HepG2 (cell line): Measurements from ENCODE around the gene RSAD1. TPM values are rescaled to one million over a fixed set of nuclear protein-coding genes. Genes with fewer than 3 reads are reported as not detected.

Experiments used
- HES4 ChIP-seq: sonication (generic); formaldehyde crosslinking; IDR thresholded peaks from 2 replicates; pipeline ENCODE4 v1.9.0; 2021; ENCODE audit warnings: mild to moderate bottlenecking, missing genetic modification reagents, borderline replicate concordance
- HNF4A ChIP-seq: sonication (generic); formaldehyde crosslinking; IDR thresholded peaks from 2 replicates; pipeline ENCODE4 v1.4.0; 2020; ENCODE audit warnings: missing genetic modification reagents
- HOXA9 ChIP-seq: sonication (generic); formaldehyde crosslinking; IDR thresholded peaks from 2 replicates; pipeline ENCODE4 v1.8.1; 2022; ENCODE audit warnings: missing genetic modification reagents, mild to moderate bottlenecking, moderate library complexity, borderline replicate concordance
- IRF2 ChIP-seq: IDR thresholded peaks from 2 replicates; pipeline ENCODE4 v1.6.1; 2018; ENCODE audit warnings: missing genetic modification reagents, missing compliant biosample characterization
- PAF1 ChIP-seq: IDR thresholded peaks from 2 replicates; pipeline ENCODE4 v1.6.1; 2016; ENCODE audit warnings: missing genetic modification reagents, missing compliant biosample characterization
- REL ChIP-seq: sonication (generic); formaldehyde crosslinking; conservative IDR thresholded peaks from 2 replicates; pipeline ENCODE4 v1.8.0; 2022; ENCODE audit warnings: mild to moderate bottlenecking, missing genetic modification reagents, moderate library complexity
- RXRA ChIP-seq: sonication (generic); formaldehyde crosslinking; IDR thresholded peaks from 2 replicates; pipeline ENCODE4 v1.5.1; 2020; ENCODE audit warnings: missing genetic modification reagents
- SRY ChIP-seq: sonication (generic); formaldehyde crosslinking; IDR thresholded peaks from 2 replicates; pipeline ENCODE4 v1.8.0; 2022; ENCODE audit warnings: mild to moderate bottlenecking, missing genetic modification reagents
- ZEB1 ChIP-seq: IDR thresholded peaks from 2 replicates; pipeline ENCODE4 v1.6.1; 2012; ENCODE audit warnings: mild to moderate bottlenecking, low read depth, inconsistent platforms; ENCODE audit not compliant: insufficient replicate concordance
- ZNF121 ChIP-seq: sonication (generic); formaldehyde crosslinking; IDR thresholded peaks from 2 replicates; pipeline ENCODE4 v1.5.0; 2020; ENCODE audit warnings: mild to moderate bottlenecking, missing genetic modification reagents
- ZNF205 ChIP-seq: IDR thresholded peaks from 2 replicates; pipeline ENCODE4 v1.6.1; 2018; ENCODE audit warnings: missing biosample characterization, missing genetic modification reagents
- ZNF225 ChIP-seq: sonication (generic); formaldehyde crosslinking; IDR thresholded peaks from 2 replicates; pipeline ENCODE4 v1.4.0; 2020; ENCODE audit warnings: mild to moderate bottlenecking, missing genetic modification reagents
- ZNF432 ChIP-seq: sonication (generic); formaldehyde crosslinking; IDR thresholded peaks from 2 replicates; pipeline ENCODE4 v1.5.0; 2020; ENCODE audit warnings: missing genetic modification reagents, mild to moderate bottlenecking, borderline replicate concordance
- ZNF451 ChIP-seq: sonication (generic); formaldehyde crosslinking; IDR thresholded peaks from 2 replicates; pipeline ENCODE4 v1.5.0; 2020; ENCODE audit warnings: mild to moderate bottlenecking, missing genetic modification reagents
- polyA plus RNA-seq, 8 experiments: library from polyadenylated mRNA; depleted of rRNA in 3 of 8; stranded (reverse) in 7 of 8; unstranded in 1 of 8; fragments of >200 nt; fragmentation: Illumina TruSeq in 4 of 8; extraction: Trizol in 4 of 8; gene quantifications; 2 replicates each; pipeline versions ENCODE4 v1.2.1 to v1.2.3, GENCODE V29; 2011 to 2016; ENCODE audit warnings: low read depth in 4 of 8, missing spikeins in 1 of 8, mixed read lengths in 1 of 8; ENCODE audit not compliant: insufficient read depth in 1 of 8
- total RNA-seq, 5 experiments: library from RNA; depleted of rRNA; stranded (reverse); fragments of >200 nt; fragmentation: Illumina TruSeq; extraction: Trizol; gene quantifications; 2 replicates each; pipeline ENCODE4 v1.2.3, GENCODE V29; 2016; ENCODE audit warnings: low read depth in 1 of 5
- TF ChIP-seq, protein P1 (sequence below), 2 experiments: fragments of 450-650 bp in 1 of 2; sonication (generic) in 1 of 2; formaldehyde crosslinking; IDR thresholded peaks; 2 replicates each; pipeline versions ENCODE4 v1.5.0 to v1.8.0; 2020 to 2022; ENCODE audit warnings: mild to moderate bottlenecking in 1 of 2, missing genetic modification reagents in 1 of 2
- TF ChIP-seq, protein P2 (sequence below): sonication (generic); formaldehyde crosslinking; conservative IDR thresholded peaks from 2 replicates; pipeline ENCODE4 v1.4.0; 2020; ENCODE audit warnings: mild to moderate bottlenecking, missing genetic modification reagents, moderate library complexity
- TF ChIP-seq, protein P3 (sequence below): sonication (generic); formaldehyde crosslinking; conservative IDR thresholded peaks from 2 replicates; pipeline ENCODE4 v1.4.0; 2020; ENCODE audit warnings: missing genetic modification reagents
- TF ChIP-seq, protein P4 (sequence below): sonication (generic); formaldehyde crosslinking; IDR thresholded peaks from 2 replicates; pipeline ENCODE4 v1.4.0; 2020; ENCODE audit warnings: mild to moderate bottlenecking, missing genetic modification reagents
- TF ChIP-seq, protein P5 (sequence below): IDR thresholded peaks from 2 replicates; pipeline ENCODE4 v1.6.1; 2016; ENCODE audit warnings: control low read depth

RSAD1 gene
- total and polyA plus RNA-seq, 2 of the 13 experiments (the other 11 are each of a cell fraction or from before 2014, with no cell fraction given) = 22.7 to 27.7 TPM

DNA sequence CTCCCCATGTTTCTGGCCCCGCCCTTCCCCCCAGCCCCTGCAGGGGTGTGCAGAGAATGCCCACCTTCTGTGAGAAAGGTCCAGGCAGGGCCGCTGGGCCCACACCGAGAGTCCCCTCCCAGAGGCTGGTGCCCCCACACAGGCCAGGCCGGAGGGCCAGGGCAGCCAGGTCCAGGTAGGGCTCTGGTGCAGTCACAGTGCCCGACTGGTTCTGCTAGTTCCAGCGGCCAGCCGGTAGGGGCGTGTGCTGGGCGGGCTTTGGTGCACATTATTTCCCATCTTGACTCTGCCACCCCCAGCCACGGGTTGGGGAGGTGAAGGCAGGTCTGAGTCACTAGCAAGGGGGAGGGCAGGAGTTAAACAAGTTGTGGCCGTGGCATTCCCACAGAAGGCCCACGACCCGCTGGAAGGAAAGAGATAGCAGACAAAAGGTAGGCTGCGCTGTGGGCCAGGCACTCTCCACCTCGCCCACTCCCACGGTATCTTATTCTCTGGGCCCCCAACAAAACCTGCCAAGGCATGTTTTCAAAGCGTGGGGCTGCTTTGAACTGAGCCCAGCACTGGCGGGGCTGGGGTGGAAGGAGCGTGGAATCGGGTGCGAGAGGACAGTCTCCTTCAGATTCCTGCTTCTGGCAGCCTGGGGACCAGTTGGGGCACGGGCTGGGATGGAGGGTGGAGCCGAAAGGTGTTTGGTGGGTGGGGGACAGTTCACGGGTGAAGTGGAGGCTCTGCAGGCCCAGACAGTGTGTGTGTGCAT, 55.7 kb downstream of the RSAD1 start (continued):
- TF ChIP-seq, protein P1, sequence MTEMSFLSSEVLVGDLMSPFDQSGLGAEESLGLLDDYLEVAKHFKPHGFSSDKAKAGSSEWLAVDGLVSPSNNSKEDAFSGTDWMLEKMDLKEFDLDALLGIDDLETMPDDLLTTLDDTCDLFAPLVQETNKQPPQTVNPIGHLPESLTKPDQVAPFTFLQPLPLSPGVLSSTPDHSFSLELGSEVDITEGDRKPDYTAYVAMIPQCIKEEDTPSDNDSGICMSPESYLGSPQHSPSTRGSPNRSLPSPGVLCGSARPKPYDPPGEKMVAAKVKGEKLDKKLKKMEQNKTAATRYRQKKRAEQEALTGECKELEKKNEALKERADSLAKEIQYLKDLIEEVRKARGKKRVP (CRISPR knock-in tag; IDR thresholded peaks at IDR 0.05) = no peak
- TF ChIP-seq RXRA (no peak), ZNF451 (CRISPR knock-in tag) (no peak), HNF4A (no peak), IRF2 (CRISPR knock-in tag) (no peak), HES4 (CRISPR knock-in tag) (no peak), ZNF121 (peak; percentile 93), ZNF225 (CRISPR knock-in tag) (no peak), ZNF432 (CRISPR knock-in tag) (no peak), PAF1 (CRISPR knock-in tag) (no peak), SRY (CRISPR knock-in tag) (no peak), HOXA9 (CRISPR knock-in tag) (no peak), REL (CRISPR knock-in tag) (no peak), ZNF205 (CRISPR knock-in tag) (no peak), ZEB1 (no peak)
- TF ChIP-seq, protein P2, sequence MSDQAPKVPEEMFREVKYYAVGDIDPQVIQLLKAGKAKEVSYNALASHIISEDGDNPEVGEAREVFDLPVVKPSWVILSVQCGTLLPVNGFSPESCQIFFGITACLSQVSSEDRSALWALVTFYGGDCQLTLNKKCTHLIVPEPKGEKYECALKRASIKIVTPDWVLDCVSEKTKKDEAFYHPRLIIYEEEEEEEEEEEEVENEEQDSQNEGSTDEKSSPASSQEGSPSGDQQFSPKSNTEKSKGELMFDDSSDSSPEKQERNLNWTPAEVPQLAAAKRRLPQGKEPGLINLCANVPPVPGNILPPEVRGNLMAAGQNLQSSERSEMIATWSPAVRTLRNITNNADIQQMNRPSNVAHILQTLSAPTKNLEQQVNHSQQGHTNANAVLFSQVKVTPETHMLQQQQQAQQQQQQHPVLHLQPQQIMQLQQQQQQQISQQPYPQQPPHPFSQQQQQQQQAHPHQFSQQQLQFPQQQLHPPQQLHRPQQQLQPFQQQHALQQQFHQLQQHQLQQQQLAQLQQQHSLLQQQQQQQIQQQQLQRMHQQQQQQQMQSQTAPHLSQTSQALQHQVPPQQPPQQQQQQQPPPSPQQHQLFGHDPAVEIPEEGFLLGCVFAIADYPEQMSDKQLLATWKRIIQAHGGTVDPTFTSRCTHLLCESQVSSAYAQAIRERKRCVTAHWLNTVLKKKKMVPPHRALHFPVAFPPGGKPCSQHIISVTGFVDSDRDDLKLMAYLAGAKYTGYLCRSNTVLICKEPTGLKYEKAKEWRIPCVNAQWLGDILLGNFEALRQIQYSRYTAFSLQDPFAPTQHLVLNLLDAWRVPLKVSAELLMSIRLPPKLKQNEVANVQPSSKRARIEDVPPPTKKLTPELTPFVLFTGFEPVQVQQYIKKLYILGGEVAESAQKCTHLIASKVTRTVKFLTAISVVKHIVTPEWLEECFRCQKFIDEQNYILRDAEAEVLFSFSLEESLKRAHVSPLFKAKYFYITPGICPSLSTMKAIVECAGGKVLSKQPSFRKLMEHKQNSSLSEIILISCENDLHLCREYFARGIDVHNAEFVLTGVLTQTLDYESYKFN = no peak
- TF ChIP-seq, protein P3, sequence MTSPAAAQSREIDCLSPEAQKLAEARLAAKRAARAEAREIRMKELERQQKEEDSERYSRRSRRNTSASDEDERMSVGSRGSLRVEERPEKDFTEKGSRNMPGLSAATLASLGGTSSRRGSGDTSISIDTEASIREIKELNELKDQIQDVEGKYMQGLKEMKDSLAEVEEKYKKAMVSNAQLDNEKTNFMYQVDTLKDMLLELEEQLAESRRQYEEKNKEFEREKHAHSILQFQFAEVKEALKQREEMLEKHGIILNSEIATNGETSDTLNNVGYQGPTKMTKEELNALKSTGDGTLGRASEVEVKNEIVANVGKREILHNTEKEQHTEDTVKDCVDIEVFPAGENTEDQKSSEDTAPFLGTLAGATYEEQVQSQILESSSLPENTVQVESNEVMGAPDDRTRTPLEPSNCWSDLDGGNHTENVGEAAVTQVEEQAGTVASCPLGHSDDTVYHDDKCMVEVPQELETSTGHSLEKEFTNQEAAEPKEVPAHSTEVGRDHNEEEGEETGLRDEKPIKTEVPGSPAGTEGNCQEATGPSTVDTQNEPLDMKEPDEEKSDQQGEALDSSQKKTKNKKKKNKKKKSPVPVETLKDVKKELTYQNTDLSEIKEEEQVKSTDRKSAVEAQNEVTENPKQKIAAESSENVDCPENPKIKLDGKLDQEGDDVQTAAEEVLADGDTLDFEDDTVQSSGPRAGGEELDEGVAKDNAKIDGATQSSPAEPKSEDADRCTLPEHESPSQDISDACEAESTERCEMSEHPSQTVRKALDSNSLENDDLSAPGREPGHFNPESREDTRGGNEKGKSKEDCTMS (CRISPR knock-in tag) = no peak
- TF ChIP-seq, protein P4, sequence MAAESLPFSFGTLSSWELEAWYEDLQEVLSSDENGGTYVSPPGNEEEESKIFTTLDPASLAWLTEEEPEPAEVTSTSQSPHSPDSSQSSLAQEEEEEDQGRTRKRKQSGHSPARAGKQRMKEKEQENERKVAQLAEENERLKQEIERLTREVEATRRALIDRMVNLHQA = no peak
- TF ChIP-seq, protein P5, sequence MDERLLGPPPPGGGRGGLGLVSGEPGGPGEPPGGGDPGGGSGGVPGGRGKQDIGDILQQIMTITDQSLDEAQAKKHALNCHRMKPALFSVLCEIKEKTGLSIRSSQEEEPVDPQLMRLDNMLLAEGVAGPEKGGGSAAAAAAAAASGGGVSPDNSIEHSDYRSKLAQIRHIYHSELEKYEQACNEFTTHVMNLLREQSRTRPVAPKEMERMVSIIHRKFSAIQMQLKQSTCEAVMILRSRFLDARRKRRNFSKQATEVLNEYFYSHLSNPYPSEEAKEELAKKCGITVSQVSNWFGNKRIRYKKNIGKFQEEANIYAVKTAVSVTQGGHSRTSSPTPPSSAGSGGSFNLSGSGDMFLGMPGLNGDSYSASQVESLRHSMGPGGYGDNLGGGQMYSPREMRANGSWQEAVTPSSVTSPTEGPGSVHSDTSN (CRISPR knock-in tag) = no peak
